ENCODE data around the gene HKDC1.
A peak's percentile ranks its signal among the peaks of the same experiment; 100 is the strongest.

Gene HKDC1

DNA sequence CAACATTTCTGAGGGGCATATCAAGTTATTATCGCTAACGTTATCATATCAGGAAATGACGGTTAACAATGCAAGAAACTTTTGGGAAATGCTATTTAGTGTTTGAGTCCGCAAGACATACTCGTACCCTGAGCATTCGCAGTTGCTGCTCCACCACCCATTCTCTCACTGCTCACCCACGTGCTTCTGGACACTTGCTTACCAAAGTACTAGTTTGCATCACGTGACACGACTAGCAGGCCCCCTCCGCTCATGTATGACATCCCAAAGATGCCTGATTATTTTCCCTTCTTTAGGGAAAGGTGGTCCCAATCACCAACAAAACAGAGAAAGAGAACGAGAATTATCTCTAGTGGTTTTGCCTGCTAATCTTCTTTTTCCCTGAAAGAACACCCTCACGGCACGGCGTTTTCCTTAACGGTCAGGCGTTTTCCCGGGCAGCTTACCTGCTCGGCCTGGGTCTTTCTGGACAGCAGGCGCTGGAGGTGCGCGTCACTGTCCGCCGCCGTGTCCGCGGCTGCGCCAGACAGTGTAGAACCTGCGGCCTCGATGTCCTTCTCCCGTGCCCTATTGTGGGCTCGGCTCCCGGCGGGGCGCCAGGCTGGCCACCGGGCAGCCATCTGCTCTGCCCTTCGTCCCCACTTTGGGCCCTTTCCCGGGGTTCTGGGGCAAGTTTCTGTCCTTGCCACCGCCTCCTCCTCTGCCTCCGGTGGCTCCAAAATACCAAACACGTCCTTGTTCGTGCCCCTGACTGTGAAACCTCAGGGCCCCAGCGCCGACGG is 40.2 kb upstream of the HKDC1 start, which contains the start of gene SUPV3L1:
SUPV3L1 (plus strand) TSS at position 492 of the 782 bp plus-strand sequence; CDS start at position 550, 58 bp downstream.
- Mint-ChIP-seq H3K36me3 (ENCODE audit: low read depth) (peaks cover 3% of the 10 kb centered on the region), H3K9me3 (no peaks in the 10 kb centered on the region), H3K4me3 (peak within 1 kb of the TSS; percentile 96 to 99 (median 98)), H3K27ac (peak within 1 kb of the TSS; percentile 100), H3K4me1 (peaks cover 23% of the 10 kb centered on the region), H3K27me3 (ENCODE audit: low read depth) (no peaks in the 10 kb centered on the region)
- TF ChIP-seq, protein P1, sequence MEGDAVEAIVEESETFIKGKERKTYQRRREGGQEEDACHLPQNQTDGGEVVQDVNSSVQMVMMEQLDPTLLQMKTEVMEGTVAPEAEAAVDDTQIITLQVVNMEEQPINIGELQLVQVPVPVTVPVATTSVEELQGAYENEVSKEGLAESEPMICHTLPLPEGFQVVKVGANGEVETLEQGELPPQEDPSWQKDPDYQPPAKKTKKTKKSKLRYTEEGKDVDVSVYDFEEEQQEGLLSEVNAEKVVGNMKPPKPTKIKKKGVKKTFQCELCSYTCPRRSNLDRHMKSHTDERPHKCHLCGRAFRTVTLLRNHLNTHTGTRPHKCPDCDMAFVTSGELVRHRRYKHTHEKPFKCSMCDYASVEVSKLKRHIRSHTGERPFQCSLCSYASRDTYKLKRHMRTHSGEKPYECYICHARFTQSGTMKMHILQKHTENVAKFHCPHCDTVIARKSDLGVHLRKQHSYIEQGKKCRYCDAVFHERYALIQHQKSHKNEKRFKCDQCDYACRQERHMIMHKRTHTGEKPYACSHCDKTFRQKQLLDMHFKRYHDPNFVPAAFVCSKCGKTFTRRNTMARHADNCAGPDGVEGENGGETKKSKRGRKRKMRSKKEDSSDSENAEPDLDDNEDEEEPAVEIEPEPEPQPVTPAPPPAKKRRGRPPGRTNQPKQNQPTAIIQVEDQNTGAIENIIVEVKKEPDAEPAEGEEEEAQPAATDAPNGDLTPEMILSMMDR (IDR thresholded peaks at IDR 0.05; ENCODE audit: unreplicated experiment in 3 of 3): no peak

DNA sequence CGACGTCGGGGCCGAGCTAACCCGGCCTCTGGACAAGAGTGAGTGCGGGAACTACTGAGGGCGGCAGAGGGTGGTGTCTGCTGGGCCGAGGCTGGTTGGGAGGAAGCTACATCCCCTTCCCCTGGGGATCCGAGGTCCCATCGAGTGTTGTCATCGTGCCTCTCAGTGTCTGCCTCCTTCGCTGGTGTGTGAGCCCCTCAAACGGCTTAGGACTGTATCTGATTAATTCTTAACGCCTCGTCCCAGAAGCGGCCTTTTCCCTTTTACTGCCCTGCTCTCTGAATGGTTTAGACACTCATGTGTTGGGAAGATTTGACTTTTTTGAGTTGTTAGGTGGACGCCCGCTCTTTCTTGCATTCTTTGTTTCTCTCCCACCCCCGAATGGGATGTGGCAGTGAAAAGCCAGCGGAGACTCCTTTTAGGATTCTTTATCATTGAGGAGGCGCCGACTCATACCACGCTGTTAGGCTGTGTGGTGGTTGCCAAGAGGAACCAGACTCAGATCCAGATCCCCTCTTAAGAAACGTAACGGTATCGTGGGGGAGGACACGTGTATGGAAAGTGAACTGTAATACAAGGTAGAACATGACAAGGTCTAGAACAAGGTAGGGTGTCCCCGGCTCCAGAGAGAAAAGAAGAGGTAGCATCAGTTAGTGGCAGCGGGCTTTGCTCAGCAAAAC is 39.5 kb upstream of the HKDC1 start:
- H3K36me3 Mint-ChIP-seq (ENCODE audit: low read depth): peaks cover 4% of the 10 kb centered on the region
- peak overlapping the region; percentile 100 for H3K27ac Mint-ChIP-seq
- no peaks in the 10 kb centered on the region for H3K27me3 Mint-ChIP-seq (ENCODE audit: low read depth)
- H3K4me1 Mint-ChIP-seq: peaks cover 23% of the 10 kb centered on the region
- H3K4me3 Mint-ChIP-seq: peak overlapping the region; percentile 96 to 99 (median 98)
- H3K9me3 Mint-ChIP-seq: no peaks in the 10 kb centered on the region
- TF ChIP-seq, protein P1 (IDR thresholded peaks at IDR 0.05; ENCODE audit: unreplicated experiment in 3 of 3): no peak

DNA sequence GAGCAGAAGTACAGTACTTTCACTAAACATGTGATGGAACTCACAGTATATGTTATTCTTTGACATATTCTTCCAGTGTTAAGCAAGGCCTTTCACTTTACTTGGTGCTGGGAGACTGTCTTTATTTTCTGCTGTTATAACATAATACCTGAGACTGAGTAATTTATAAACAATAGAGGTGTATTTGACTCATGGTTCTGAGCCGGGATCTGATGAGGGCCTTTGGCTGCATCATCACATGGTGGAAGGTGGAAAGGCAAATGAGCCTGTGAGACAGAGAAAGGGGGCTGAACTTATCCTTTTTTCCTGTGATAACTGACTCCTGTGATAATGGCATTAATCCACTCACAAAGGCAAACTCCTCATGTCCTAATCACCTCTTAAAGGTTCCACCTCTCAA is 38.7 kb upstream of the HKDC1 start:
- peak overlapping the region in 1 of 3 experiments; percentile 100 for H3K27ac Mint-ChIP-seq
- peak overlapping the region; percentile 96 to 99 (median 98) for H3K4me3 Mint-ChIP-seq
- peaks cover 11% of the 10 kb centered on the region for H3K36me3 Mint-ChIP-seq (ENCODE audit: low read depth)
- H3K27me3 Mint-ChIP-seq (ENCODE audit: low read depth): no peaks in the 10 kb centered on the region
- TF ChIP-seq, protein P1 (IDR thresholded peaks at IDR 0.05; ENCODE audit: unreplicated experiment in 3 of 3): no peak
- no peaks in the 10 kb centered on the region for H3K9me3 Mint-ChIP-seq
- H3K4me1 Mint-ChIP-seq: peaks cover 23% of the 10 kb centered on the region

DNA sequence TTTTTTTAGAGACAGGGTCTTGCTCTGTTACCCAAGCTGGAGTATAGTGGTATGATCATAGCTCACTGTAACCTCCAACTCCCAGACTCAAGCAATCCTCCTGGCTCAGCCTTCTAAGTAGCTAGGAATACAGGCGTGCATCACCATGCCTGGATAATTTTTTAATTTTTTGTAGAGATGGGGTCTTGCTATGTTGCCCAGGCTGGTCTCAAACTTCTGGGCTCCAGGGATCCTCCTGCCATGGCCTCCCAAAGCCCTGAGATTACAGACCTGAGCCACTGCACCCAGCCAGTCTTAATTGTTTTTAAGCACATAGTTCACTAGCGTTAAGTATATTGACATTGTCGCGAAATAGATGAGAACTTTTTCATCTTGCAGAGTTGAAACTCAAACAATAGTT is 38.1 kb upstream of the HKDC1 start:
- no peak overlapping the region for H3K27ac Mint-ChIP-seq
- H3K4me3 Mint-ChIP-seq: peak overlapping the region in 2 of 3 experiments; percentile 45 to 99
- peaks cover 15% of the 10 kb centered on the region for H3K36me3 Mint-ChIP-seq (ENCODE audit: low read depth)
- no peaks in the 10 kb centered on the region for H3K27me3 Mint-ChIP-seq (ENCODE audit: low read depth)
- TF ChIP-seq, protein P1 (IDR thresholded peaks at IDR 0.05; ENCODE audit: unreplicated experiment in 3 of 3): no peak
- H3K9me3 Mint-ChIP-seq: no peaks in the 10 kb centered on the region
- peaks cover 23% of the 10 kb centered on the region for H3K4me1 Mint-ChIP-seq

DNA sequence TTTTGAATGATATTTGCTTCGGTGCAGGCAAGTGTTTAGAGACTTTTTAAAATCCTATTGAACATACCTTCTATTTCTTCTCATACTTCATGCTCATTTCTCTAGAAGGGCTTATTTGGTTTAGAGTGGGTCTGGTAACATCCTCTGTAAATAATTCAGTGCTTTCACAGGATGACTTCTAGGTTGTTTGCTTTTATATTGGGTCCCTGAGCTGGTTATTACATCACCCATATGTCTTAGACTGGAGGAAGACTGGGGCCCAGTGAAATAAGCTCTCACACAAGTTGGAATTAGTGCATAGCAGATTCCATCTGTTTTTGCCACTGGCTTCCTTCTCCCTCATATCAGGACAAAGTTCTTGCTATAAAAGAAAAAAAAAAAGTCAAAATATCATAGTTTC is 33.6 kb upstream of the HKDC1 start:
- TF ChIP-seq, protein P1 (IDR thresholded peaks at IDR 0.05; ENCODE audit: unreplicated experiment in 3 of 3): no peak
- Mint-ChIP-seq H3K27me3 (ENCODE audit: low read depth) (no peaks in the 10 kb centered on the region), H3K27ac (no peak overlapping the region), H3K4me1 (peaks cover 7% of the 10 kb centered on the region), H3K9me3 (no peaks in the 10 kb centered on the region), H3K4me3 (no peak overlapping the region), H3K36me3 (ENCODE audit: low read depth) (peaks cover 38% of the 10 kb centered on the region)

Data from nephron (organoid).